ENCODE results near the gene CCDC171.

Gene CCDC171

DNA sequence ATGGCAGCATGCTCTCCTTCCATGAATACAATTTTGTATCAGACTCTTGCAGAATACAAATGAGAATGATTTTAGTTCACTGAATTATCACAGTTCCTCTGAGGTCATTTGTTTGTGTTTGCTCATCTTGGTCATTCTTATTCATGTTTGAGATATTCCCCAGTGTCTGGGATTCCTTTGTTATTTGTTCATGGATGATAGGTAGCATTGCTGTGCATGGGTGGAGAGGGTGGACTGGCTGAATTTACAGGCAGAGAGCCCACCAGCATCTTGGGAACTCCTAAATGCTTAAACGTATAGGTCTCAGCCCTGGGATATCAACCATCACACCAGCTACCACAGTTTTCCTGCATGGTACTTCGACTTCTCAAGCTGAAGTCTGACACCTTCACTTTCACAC is 459.8 kb downstream of the CCDC171 start:
- Histone ChIP-seq H2AFZ (ENCODE audit: low read depth, low read length, severe bottlenecking) (no peak overlapping the region), H3K9ac (ENCODE audit: low read length) (no peak overlapping the region), H3K9me3 (ENCODE audit: insufficient read depth, low read length) (peaks cover 2% of the 10 kb centered on the region; the same call in 1 of the 2 replicates), H3K9me2 (replicated peaks; ENCODE audit: insufficient read depth, low read length) (no peaks in the 10 kb centered on the region), H3K36me3 (ENCODE audit: low read length) (no peaks in the 10 kb centered on the region), H3K27ac (ENCODE audit: low read depth, low read length) (no peak overlapping the region), H3K4me2 (ENCODE audit: low read depth, low read length, poor library complexity, severe bottlenecking) (no peak overlapping the region), H4K20me1 (ENCODE audit: low read depth, low read length) (no peaks in the 10 kb centered on the region), H3K79me2 (ENCODE audit: insufficient read depth, low read length) (no peaks in the 10 kb centered on the region), H3K27me3 (ENCODE audit: low read length) (no peaks in the 10 kb centered on the region), H3K4me3 (ENCODE audit: insufficient read depth, low read length, poor library complexity, severe bottlenecking) (no peak overlapping the region), H3F3A (ENCODE audit: insufficient read depth) (no peaks in the 10 kb centered on the region)
- TF ChIP-seq EZH2phosphoT487 (conservative IDR thresholded peaks at IDR 0.05; ENCODE audit: low read length), result no peak
- TF ChIP-seq, protein P1, sequence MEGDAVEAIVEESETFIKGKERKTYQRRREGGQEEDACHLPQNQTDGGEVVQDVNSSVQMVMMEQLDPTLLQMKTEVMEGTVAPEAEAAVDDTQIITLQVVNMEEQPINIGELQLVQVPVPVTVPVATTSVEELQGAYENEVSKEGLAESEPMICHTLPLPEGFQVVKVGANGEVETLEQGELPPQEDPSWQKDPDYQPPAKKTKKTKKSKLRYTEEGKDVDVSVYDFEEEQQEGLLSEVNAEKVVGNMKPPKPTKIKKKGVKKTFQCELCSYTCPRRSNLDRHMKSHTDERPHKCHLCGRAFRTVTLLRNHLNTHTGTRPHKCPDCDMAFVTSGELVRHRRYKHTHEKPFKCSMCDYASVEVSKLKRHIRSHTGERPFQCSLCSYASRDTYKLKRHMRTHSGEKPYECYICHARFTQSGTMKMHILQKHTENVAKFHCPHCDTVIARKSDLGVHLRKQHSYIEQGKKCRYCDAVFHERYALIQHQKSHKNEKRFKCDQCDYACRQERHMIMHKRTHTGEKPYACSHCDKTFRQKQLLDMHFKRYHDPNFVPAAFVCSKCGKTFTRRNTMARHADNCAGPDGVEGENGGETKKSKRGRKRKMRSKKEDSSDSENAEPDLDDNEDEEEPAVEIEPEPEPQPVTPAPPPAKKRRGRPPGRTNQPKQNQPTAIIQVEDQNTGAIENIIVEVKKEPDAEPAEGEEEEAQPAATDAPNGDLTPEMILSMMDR (IDR thresholded peaks at IDR 0.05; ENCODE audit: insufficient read depth, low read length, poor library complexity, severe bottlenecking), result no peak

GRCh38 chr9:16013366-16013765 is 460.5 kb downstream of the CCDC171 start:
- no peak overlapping the region for H3K4me3 ChIP-seq (ENCODE audit: insufficient read depth, low read length, poor library complexity, severe bottlenecking)
- no peak overlapping the region for H3K4me2 ChIP-seq (ENCODE audit: low read depth, low read length, poor library complexity, severe bottlenecking)
- TF ChIP-seq, protein P1 (IDR thresholded peaks at IDR 0.05; ENCODE audit: insufficient read depth, low read length, poor library complexity, severe bottlenecking), result no peak
- TF ChIP-seq EZH2phosphoT487 (conservative IDR thresholded peaks at IDR 0.05; ENCODE audit: low read length), result no peak
- H3K9me2 ChIP-seq (replicated peaks; ENCODE audit: insufficient read depth, low read length), result no peaks in the 10 kb centered on the region
- H3K9me3 ChIP-seq (ENCODE audit: insufficient read depth, low read length), result peaks cover 8% of the 10 kb centered on the region; the same call in 1 of the 2 replicates
- no peaks in the 10 kb centered on the region for H4K20me1 ChIP-seq (ENCODE audit: low read depth, low read length)
- no peaks in the 10 kb centered on the region for H3F3A ChIP-seq (ENCODE audit: insufficient read depth)
- H3K36me3 ChIP-seq (ENCODE audit: low read length), result no peaks in the 10 kb centered on the region
- no peaks in the 10 kb centered on the region for H3K79me2 ChIP-seq (ENCODE audit: insufficient read depth, low read length)
- H3K27me3 ChIP-seq (ENCODE audit: low read length), result 0 out of 2 replicates have a peak, but pooled peaks cover 2% of the 10 kb centered on the region
- H3K27ac ChIP-seq (ENCODE audit: low read depth, low read length), result no peak overlapping the region
- no peak overlapping the region for H2AFZ ChIP-seq (ENCODE audit: low read depth, low read length, severe bottlenecking)
- H3K9ac ChIP-seq (ENCODE audit: low read length), result no peak overlapping the region

DNA sequence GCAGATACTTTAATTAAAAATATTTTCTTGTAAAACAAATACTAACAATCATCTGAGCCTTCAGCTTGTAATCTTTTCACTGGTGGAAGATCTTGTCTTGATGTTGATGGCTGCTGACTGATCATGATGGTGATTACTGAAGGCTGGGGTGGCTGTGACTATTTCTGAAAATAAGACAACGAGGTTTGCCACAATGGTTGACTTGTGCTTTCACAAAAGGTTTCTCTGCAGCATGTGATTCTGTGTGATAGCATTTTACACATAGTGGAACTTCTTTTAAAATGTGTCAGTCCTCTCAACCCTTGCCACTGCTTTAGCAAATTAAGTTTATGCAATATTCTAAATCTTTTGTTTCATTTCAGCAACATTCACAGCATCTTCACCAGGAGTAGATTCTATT is 461.0 kb downstream of the CCDC171 start:
- Histone ChIP-seq H2AFZ (ENCODE audit: low read depth, low read length, severe bottlenecking) (no peak overlapping the region), H3K27ac (ENCODE audit: low read depth, low read length) (no peak overlapping the region), H3K9ac (ENCODE audit: low read length) (no peak overlapping the region), H3K9me3 (ENCODE audit: insufficient read depth, low read length) (peaks cover 8% of the 10 kb centered on the region; the same call in 1 of the 2 replicates), H3K9me2 (replicated peaks; ENCODE audit: insufficient read depth, low read length) (no peaks in the 10 kb centered on the region), H3K4me2 (ENCODE audit: low read depth, low read length, poor library complexity, severe bottlenecking) (no peak overlapping the region), H4K20me1 (ENCODE audit: low read depth, low read length) (no peaks in the 10 kb centered on the region), H3K79me2 (ENCODE audit: insufficient read depth, low read length) (no peaks in the 10 kb centered on the region), H3K27me3 (ENCODE audit: low read length) (0 out of 2 replicates have a peak, but pooled peaks cover 2% of the 10 kb centered on the region), H3F3A (ENCODE audit: insufficient read depth) (no peaks in the 10 kb centered on the region), H3K36me3 (ENCODE audit: low read length) (no peaks in the 10 kb centered on the region), H3K4me3 (ENCODE audit: insufficient read depth, low read length, poor library complexity, severe bottlenecking) (no peak overlapping the region)
- TF ChIP-seq EZH2phosphoT487 (conservative IDR thresholded peaks at IDR 0.05; ENCODE audit: low read length), result no peak
- TF ChIP-seq, protein P1 (IDR thresholded peaks at IDR 0.05; ENCODE audit: insufficient read depth, low read length, poor library complexity, severe bottlenecking), result no peak

Measured in SU-DHL-6 (cell line).